CD4-positive, alpha-beta T cell treated with Interleukin-15 for 1 hour (primary cell): ENCODE measurements around the gene C1QL1.

Source experiments
- DNase-seq: peaks from one replicate; pipeline ENCODE4 v3.0.0-alpha.2; 2020

C1QL1 gene

DNA sequence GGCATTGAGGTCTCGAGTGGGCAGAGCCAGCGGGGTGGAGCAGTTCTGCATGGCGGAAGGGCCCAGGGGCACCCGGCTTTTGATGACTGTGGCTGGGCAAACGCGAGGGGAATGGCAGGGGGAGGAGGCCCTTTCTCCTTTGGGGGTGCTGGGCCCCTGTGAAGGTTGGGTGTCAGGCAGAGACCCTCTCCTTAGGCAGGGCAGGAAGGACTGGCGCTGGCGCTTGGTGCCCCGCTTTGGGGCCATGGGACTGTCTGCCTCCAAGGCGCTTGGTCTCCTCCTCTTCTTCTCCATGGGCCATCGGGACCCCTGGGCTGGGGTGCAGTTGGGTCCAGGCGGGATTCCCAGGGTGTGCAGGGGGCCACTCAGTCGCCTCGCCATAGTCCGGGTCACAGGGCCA is 40.0 kb downstream of the C1QL1 start:
- DNase-seq, result peak; percentile 10

DNA sequence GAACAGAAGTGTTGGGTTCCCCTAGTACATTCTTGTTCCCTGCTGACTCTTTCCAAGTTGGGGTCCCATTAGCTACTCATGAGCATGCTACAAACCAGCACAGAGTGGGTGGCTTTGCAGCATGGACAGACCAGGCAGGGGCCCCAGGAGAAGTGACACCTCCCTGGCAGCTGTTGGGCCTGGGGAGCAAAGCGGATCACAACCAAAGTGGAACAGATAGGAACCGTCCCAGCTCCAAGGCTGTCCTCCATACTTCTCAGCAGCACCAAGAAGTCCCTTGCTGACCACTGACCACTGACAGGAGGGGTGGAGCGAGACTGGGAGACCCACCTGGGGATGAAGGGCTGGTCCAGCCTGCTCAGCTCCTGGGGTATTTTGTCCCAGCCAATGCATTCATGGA is 40.4 kb downstream of the C1QL1 start:
- peak; percentile 0 for DNase-seq

- DNase-seq, result peak; percentile 15
These were observed 41.1 kb downstream of the C1QL1 start for GRCh38 chr17:44926821-44927525.

DNA sequence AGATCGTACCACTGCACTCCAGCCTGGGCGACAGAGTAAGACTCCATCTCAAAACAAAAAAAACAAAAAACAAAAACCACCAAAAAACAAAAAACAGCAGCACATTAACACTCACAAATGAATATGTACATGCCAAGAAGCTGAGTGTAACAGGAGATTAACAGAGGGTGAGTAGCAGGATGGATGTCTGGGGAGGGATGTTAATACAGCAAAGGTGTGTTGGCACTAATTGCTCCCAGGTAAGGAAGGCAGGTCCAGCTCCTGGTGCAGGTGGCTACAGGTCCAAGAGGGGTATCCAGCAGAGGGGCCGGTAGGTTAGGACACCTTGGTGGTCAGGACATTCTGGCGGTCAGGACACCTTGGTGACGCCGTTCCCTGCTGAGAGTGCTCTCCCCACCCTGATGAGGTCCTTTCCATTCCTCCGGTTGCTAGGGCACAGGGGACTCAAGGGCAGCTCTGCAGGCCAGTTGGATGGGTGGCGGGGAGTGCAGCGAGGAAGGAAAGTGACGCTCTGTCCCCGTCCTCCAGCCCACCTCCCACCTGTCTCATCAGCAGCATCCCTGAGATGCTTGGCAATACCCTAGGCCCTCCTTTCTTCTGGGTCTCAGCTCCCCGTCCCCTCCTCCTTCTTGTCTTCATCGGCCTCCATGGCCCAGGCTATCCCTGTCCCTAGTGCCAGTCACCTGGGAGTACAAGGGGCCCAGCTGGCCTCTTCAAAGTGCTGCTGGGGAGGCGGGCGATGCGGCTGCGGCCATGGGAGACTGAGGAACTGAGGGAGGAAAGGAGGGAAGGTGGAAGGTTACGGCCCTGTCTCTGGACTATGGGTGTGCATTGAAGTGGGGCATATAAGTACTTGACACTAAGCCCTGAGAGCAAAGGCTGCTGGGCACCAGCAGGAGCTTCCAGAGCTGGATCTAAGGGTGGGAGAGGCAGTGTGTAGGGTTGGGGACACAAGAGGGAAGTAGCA is 42.1 kb downstream of the C1QL1 start:
- peak; percentile 4 for DNase-seq

- DNase-seq, result no peak
These were observed 44.0 kb downstream of the C1QL1 start for GRCh38 chr17:44924107-44924544.

DNA sequence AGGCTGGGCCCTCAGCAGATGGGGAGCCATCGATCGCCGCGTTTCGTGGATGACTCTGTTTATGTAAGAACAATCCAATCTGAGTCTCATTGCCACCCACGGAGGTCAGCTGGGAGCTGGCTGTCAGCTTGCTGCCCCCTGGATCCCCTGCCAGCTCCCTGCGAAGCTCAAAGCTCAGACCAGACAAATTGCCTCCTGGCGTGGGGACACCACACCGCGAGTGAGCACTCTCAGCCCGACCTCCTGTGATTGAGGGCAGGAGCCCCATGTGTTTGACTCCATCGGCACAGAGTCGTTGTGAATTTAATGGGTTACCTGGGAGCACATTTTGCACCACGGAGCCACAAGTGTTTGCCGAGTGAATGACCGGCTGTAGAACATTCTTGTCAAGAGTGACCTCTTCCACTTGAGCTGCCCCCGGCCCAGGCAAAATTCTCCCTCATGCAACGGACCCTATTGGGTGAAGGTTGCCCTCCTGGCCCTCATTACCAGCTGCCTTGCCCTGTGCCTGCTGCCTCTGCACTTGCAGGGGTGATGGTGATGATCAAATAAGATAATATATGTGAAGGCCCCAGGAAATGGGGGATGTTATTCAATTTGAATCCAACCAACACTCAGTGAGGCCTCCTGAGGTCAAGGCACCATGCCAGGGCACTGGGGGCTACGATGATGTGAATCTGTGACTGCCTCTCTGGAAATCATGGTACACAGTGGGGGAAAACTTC is 45.2 kb downstream of the C1QL1 start:
- DNase-seq, result peak; percentile 12

GRCh38 chr17:44922136-44922535 is 46.0 kb downstream of the C1QL1 start:
- DNase-seq, result no peak

- peak; percentile 15 for DNase-seq
These were observed 46.8 kb downstream of the C1QL1 start for GRCh38 chr17:44921122-44921882.

DNA sequence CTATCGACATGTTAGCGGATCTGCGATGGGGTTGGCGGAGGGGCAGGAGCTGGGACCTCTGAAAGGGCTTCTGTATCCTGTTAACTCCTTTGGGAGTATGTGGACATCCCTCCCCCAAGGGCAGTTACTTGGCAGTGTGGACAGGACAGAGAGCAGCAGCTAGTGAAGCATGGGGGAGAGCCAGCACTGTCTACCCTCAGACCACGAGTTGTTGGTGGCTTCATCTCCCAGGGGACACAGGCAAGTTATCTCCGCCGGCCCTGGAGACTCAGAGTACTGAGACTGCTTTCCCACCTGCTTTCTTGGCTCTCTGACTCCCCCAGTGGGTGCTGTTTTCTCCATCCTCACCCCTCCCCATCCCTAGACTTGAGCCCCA is 47.5 kb downstream of the C1QL1 start:
- no peak for DNase-seq

GRCh38 chr17:44919885-44920564 is 48.1 kb downstream of the C1QL1 start:
- peak; percentile 67 for DNase-seq

DNA sequence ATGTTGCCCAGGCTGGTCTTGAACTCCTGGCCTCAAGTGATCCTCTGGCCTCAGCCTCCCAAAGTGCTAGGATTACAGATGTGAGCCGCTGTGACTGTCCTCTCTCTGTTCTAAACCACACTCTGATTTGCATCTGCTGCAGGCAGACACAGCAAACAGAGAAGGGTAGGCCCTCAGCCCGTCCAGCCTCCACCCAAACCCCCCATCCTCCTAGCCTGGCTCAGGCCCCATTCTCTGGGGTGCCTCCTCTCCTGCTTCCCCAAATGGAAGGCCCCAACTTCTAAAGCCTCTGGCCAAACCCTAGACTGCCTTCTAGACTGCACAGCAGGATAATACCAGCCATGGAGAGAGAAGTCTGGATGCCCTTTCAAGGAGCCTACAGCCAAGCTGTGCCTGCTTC is 48.7 kb downstream of the C1QL1 start:
- no peak for DNase-seq

DNA sequence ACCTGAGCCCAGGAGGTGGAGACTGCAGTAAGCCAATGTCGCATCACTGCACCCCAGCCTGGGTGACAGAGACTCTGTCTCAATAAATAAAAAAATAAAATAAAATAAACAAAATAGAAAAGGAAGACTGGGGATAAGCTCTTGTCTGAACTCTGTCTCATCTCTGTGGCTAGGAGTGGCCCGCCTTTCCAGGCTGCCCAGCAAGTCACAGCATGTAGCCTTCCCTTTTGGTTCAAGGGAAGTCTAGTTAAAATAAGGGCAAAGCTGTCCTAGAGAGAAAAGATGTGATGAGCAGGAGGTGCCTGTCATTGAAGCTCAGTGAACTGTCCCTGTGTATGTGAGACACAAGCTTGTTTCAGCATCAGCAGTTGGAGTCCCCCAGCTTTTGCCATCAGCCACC is 50.1 kb downstream of the C1QL1 start:
- DNase-seq, result no peak

DNA sequence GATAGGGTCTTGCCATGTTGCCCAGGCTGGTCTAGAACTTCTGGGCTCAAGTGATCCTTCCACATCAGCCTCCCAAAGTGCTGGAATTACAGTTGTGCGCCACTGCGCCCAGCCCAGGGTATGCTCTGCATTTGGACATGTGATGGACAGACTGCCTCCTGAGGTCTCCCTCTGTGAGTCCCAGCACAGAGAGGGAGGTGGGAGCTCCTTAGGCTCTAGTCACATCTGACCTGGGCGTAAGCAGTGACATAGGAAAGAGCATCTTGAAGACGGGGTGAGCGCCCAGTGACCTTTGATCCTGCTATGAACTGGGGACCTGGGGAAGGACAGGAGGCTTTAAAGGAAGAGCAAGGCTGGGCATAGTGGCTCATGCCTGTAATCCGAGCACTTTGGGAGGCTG is 50.6 kb downstream of the C1QL1 start:
- DNase-seq, result no peak

- DNase-seq, result no peak
These were observed 51.3 kb downstream of the C1QL1 start for GRCh38 chr17:44916781-44917241.

DNA sequence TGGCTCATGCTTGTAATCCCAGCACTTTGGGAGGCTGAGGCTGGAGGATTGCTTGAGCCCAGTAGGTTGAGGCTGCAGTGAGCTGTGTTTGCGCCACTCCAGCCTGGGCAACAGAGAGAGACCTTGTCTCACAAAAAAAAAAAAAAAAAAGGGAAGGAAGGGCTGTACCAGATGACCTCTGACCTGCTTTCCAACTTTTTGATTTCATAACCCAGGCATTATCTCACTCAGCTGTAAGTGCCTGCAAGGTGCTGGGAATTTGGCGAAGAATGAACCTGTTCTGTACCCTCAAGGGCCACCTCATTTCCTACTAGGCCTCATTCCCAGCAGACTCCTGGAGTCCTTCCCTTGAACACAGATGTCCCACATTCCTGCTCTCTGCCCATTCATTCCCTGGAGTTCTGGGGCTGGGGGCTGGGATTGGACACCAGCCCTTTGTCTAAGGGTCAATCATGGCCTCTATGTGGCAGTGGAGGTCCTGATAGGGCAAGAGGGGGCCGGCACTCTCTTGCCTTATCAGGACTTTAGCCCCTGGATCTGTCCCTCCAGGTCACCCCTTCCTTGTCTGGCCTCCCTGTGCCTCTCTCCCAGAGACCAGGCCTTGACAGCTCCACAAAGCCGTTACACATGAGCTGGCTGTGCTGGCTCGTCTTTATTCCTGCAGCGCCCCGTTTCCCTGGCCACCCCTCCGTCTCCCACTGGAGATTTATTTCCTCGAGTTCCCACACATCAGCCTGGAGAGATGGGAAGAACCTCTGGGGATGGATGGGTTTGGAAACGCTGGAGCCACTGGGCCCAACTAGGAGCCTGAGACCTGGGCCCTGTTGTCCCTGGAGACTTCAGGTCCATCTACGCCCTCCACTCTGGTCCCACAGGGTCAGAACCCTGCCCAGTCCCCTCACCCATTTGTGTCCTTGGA is 52.0 kb downstream of the C1QL1 start:
- DNase-seq, result no peak

DNA sequence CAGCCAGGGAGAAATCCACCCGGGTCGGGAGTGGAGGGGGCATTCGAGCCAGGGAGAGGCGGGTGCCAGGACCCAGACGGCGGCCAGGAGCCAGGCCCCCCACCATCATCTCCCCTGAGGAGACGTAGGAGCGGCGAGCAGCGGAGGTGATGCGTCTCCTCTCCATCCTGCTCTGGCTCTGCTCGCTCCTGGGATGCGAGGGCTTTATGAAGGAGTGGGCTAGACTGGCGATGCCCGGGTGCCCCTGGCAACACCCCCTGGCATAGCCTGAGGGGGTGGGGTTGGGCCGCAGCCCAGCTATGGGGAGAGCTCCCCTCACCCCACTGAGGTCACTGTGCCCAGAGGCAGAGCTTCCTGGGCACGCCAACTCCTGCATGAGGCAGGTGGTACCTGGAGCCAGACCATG is 52.8 kb downstream of the C1QL1 start, which contains the start of gene GFAP:
Gene GFAP, minus strand, starts transcription at position 180 of the 406 bp plus-strand sequence. Its CDS starts 14 bp downstream, at position 166.
- no peak for DNase-seq

DNA sequence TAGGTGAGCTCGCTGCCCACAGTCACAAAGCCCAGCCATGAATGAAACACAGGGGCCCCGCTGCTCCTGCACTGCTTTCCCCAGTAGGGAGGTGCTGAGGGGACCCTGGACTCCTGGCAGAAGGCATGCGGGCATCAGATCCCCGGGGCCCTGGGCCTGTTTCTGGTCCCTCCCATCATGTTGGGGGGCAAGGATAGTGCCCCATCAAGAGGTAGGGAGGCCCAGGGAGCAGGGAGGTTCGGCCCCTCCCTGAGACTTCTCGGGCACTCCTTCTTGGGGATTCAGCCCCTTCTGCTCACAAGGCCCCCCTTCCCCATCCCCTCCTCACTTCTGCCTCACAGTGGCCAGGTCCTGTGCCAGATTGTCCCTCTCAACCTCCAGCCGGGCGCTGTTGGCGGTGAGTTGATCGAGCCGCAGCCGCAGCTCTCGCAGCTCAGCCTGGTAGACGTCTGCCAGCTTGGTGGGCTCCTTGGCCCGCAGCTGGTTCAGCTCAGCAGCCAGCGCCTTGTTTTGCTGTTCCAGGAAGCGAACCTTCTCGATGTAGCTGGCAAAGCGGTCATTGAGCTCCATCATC is 53.3 kb downstream of the C1QL1 start:
- DNase-seq, result no peak

- DNase-seq, result no peak
These were observed 54.0 kb downstream of the C1QL1 start for GRCh38 chr17:44914148-44914547.

DNA sequence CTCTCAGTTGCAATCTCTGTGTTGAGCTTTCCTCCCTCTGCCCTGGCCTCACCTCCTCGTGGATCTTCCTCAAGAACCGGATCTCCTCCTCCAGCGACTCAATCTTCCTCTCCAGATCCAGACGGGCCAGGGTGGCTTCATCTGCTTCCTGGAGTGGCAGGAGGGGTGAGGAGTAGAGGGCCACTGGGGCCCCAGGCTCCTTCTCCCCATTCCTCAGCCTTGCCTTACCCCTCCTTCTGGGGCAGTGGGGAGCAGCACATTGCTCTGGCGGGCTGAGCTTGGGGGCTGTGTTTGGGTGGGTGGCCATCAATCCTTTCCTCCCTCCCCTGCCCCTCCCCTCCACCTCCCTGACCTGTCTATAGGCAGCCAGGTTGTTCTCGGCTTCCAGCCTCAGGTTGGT is 54.4 kb downstream of the C1QL1 start:
- no peak for DNase-seq
